HTR-8/SVneo (cell line): ENCODE results near the gene PRKCH.
A peak's percentile ranks its signal among the peaks of the same experiment; 100 is the strongest.

ENCODE experiments used
- DNase-seq: peaks from one replicate; pipeline ENCODE4 v3.0.0; 2011; ENCODE audit warnings: low spot score, mixed read lengths; ENCODE audit not compliant: insufficient read length
- FAIRE-seq: peaks from 2 replicates; lab custom pipeline; 2011; peaks lifted over from hg19 to GRCh38; lab: Jason Lieb, UNC

PRKCH gene

DNA sequence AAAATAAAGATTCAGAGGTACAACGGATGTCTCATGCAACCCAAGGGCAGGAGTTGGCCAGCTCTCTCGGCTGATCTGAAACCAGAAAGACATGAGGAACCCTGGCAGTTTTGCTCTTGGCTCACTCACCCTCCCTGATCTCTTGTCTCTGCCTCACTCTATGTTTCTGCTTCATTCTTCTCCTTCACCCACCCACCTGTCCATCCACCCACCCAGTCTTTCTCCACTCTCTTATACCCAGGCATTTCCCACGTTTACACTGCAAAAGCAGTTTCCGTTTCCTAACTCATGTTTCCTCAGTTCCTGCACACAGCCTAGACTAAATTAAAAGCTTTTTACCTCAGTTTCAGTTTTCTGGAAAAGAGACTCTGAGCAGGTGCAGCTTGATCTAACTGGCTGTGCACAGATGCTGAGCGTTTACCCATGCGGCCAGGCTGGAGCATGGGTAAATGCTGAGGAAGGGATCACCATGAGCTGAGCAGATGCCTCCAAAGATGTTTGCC is 157.6 kb downstream of the PRKCH start:
- no peak for DNase-seq
- FAIRE-seq, result peak; percentile 62

GRCh38 chr14:61479746-61480502 is 158.5 kb downstream of the PRKCH start:
- DNase-seq (no peak), FAIRE-seq (peak; percentile 88)

DNA sequence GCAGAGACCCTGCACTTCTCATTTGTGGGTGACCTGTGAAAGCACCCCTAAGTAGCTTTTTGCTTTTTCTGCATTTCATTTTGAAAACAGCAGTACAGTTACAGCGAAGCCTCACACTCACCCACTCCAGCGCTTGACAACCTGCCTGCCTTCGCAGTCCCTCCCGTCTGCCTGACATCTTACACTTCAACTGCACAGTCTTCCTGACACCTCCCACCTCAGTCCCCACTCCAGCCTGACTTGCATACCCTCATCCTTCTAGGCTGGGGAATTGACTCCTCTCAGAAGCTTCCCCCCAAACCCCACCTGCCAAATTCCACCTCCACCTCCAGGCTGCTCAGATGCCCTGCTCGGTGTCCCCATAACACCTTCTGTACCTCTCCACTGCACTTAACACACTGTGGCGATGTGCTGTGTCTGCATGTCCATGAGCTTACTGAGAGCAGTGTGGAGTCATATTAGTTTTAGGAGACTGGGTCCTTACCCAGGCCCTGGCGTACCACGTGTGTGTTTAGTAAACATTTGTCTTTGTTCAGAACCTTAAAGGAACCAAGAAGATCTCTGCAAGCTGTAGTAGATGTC is 159.4 kb downstream of the PRKCH start:
- DNase-seq, result no peak
- FAIRE-seq, result peak; percentile 95

- DNase-seq, result no peak
These were observed 160.3 kb downstream of the PRKCH start for GRCh38 chr14:61481701-61482100.

GRCh38 chr14:61482348-61483206 is 161.2 kb downstream of the PRKCH start:
- FAIRE-seq (peak; percentile 98), DNase-seq (no peak)

More at GRCh38 chr14:61481701-61482100, 160.3 kb downstream of the PRKCH start:
- peak; percentile 65 for FAIRE-seq

DNA sequence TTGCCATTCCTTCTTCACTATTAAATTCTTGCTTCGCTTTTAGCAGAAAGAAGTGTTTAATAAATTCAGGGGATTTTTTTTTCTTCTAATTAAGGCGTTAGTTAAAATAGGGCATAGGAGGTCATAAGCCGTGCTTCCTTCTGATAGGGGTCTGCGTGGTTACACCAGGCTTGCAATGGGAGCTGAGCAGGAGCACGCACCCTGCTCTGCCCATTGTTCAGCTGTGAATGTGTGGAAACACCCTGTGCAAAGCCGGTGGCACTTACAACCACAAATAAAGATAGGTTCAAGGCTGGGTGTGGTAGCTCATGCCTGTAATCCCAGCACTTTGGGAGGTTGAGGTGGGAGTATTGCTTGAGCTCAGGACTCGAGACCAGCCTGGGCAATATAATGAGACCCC is 162.1 kb downstream of the PRKCH start:
- FAIRE-seq (no peak), DNase-seq (no peak)

GRCh38 chr14:61484031-61484430 is 162.7 kb downstream of the PRKCH start:
- no peak for FAIRE-seq
- no peak for DNase-seq

DNA sequence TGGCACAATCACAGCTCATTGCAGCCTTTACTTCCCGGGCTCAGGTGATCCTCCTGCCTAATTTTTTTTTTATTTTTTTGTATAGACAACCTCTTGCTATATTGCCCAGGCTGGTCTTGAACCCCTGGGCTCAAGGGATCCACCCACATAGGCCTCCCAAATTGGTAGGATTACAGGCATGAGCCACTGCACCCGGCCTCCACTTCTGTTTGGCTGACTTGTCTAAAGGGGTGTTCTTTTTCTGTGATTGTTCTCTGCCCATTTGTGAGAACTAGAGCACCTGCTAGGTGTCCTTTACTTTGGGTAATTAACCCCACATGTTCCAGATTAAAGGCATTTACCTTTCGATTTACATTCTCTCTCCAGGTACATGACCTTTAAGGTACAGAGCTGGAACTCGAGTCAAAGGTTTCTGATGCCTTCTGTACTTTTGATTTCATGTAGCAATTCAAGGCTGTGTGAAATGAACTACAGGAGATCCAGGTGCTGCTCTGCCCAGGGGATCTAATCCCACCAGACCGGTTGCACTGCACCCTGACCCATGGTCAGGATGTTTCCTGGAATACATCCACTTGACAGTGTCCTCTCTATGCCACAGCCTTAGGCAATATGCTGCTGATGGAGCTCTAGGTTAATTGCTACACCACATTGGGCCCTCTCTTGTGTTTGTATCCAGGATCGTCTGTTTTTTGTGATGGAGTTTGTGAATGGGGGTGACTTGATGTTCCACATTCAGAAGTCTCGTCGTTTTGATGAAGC is 163.6 kb downstream of the PRKCH start:
- DNase-seq (no peak), FAIRE-seq (peak; percentile 96)

DNA sequence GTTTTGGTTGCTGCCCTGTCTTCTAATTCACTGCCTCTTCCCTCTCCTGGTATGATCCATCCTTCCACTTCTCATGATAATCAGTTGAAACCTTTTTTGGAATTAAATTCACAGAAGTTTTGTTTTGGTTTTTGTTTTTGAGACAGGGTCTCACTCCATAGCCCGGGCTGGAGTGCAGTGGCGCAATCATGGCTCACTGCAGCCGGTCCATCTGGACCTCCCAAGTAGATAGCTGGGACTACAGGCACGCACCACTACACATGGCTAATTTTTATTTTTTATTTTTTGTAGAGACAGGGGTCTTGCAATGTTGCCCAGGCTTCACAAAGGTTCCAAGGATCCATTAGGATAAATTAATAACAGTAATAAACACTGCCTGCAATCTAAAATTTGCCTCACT is 164.3 kb downstream of the PRKCH start:
- no peak for FAIRE-seq

DNA sequence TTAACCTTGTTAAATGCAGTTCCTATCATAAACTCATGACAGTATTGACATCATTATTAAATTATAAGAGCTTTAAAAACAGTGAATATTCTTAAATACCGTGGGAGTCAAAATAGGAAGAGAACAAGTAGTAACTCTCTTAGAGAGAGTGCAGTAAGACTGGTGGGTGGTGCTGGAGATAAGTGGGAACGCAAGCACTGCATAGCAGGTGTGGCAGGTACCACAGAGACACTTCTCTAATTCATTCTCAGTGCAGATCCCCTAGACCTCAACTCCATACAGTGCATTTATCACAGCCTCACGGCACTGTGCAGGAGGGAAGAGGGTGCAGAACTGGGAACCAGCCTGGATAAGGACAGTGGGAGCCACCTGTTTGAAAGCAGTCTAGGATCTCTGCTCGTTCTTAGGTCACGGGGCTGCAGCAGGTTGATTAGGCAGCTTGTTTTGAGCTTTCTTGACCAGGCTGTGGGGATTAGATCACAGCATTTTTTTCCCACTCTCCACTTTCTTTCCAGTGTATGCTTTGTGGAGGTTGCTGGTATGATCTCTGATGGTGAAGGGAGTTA is 165.6 kb downstream of the PRKCH start:
- DNase-seq (no peak), FAIRE-seq (peak; percentile 98)

More for the DNA sequence above, 164.3 kb downstream of the PRKCH start:
- no peak for DNase-seq

GRCh38 chr14:61488417-61489401 is 167.3 kb downstream of the PRKCH start:
- no peak for DNase-seq

DNA sequence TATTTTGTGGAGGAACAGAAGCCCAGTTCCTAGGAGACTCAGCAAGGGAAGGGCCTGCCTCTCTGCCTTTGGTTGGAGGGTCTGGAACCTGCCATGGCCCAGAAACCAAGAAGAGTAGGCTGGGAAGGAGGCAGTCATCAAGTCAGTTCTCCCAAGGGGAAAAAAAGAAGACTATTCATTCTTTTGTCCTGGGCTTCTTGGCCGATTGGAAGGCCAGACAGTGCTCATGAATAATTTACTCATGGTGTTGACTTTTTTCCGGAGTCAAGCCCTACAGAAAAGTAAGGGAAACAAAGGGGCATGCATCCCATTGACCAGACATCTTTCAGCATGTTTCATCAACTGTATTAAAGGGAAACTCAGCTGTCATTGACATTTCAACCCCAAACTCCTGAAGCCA is 168.1 kb downstream of the PRKCH start:
- FAIRE-seq (no peak), DNase-seq (no peak)

More at GRCh38 chr14:61488417-61489401, 167.3 kb downstream of the PRKCH start:
- FAIRE-seq, result peak; percentile 92

DNA sequence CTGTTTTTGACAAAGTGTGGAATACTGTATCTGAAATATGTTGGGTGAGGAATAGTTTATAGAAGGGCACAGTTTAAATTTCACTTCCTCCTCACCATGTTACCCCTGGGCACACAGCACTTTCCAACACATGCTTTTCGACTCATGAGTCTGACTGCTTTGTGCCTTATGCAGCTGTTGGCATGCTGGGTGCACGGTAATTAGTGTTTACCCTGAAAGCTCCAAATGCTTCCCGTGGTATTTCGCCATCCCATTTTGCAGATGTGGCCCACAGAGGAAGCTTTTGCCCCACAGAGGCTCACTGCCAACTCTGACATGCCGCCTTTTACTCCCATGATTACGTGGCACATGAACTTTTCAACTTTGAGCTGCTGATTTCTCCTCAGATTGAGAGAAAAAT is 168.6 kb downstream of the PRKCH start:
- FAIRE-seq, result no peak
- DNase-seq, result no peak

GRCh38 chr14:61491224-61491623 is 169.8 kb downstream of the PRKCH start:
- no peak for FAIRE-seq
- DNase-seq, result no peak

- no peak for FAIRE-seq
- DNase-seq, result no peak
These were observed 170.6 kb downstream of the PRKCH start for GRCh38 chr14:61491876-61492434.

DNA sequence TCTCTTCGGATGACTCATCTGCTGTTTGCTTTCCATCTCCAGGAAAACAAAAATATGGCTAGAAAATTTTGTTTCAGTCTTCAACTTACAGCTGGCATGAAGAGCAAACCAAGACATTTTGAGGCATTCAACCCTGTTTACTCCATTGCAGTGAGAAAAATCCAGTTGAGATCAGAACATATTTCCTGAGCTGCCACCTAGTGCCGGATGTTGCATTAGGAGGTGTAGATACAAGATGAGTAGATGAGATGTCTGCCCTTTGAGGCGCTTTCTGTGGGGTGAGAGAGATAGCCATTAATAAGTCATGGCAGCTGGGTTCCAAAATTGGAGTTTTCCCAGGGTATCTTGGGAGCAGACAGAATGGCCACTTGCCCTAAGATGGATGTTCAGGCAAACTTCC is 171.1 kb downstream of the PRKCH start:
- no peak for FAIRE-seq

DNA sequence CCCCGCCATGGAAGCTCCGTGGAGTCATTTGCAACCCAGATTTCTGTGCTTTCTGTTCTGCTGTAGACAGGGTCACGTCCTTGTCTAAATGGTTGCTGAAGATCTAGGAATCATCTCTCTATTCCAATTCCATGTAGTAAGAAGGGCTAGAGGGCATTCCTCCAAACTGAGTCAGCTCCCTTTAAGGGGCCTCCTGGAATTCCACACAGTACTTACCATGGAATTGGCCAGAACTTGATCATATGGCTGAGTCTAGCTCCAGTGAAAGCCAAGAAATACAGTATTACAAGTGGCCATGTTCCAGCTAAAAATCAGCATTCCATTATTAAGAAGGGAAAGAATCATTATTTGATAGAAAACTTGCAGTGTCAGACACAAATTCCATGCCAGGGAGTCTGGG is 171.9 kb downstream of the PRKCH start:
- peak; percentile 100 for FAIRE-seq
- peak; percentile 98 for DNase-seq

More for the DNA sequence above, 171.1 kb downstream of the PRKCH start:
- DNase-seq, result no peak

DNA sequence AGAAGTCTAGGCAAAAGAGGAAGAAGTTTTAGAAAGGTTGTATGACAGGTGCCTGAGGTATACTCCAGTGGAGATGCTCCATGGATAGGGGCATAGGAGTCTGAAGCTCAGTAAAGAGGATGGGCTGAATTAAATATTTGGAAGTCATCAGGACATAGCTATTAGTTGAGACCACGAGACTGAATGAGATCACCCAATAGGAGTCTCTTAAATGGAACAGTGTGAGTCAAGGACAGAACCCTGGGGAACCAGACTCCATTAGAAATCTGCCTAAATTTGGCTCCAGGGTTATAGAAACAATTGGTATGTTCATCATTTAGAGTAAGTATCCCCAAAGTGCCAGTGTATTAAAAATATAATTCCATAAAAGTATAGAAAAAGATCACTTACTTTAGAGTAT is 172.6 kb downstream of the PRKCH start:
- no peak for FAIRE-seq

More for the DNA sequence above, 172.6 kb downstream of the PRKCH start:
- DNase-seq, result no peak
